ENCODE data around the gene ZSCAN22. TPM values are rescaled to one million over a fixed set of nuclear protein-coding genes. Genes with fewer than 3 reads are reported as not detected.

Gene ZSCAN22
- total and polyA plus RNA-seq, 2 of the 4 experiments (the other 2 are of a cell fraction), result 2.2 to 2.5 TPM

- 92% methylated on average over 2 of the region's 6 CpGs; no CpG with 5 or more reads in 1 of the 2 experiments for WGBS, 2 experiments (ENCODE audit: extremely low coverage in 2 of 2, insufficient read length in 1 of 2)
- Histone ChIP-seq H3K36me3 (ENCODE audit: control insufficient read depth, insufficient read depth, low read length) (peaks cover 2% of the 10 kb centered on the region; the same call in 1 of the 2 replicates), H3K4me1 (ENCODE audit: control insufficient read depth, insufficient read depth, low read length) (peaks cover 2% of the 10 kb centered on the region; the same call in 1 of the 2 replicates), H2AK9ac (replicated peaks; ENCODE audit: low read depth, low read length, poor library complexity) (peak overlapping the region; percentile 44), H3K23ac (ENCODE audit: low read depth, low read length) (peak overlapping the region; percentile 52; the same call in 1 of the 2 replicates), H4K91ac (ENCODE audit: insufficient read depth, low read depth, low read length) (no peak overlapping the region), H2AK5ac (ENCODE audit: low read depth, low read length) (0 out of 2 replicates have a peak overlapping the region, but pooled peaks have one; percentile 5), H3K56ac (ENCODE audit: extremely low read depth, insufficient read depth, low read length) (no peak overlapping the region), H3K18ac (ENCODE audit: low read depth, low read length) (no peak overlapping the region), H4K5ac (ENCODE audit: low read depth, low read length) (no peak overlapping the region), H2BK120ac (ENCODE audit: low read depth, low read length) (no peak overlapping the region), H3K14ac (replicated peaks; ENCODE audit: low read depth, low read length) (no peak overlapping the region), H3K4me2 (ENCODE audit: low read depth, low read length) (peak overlapping the region; percentile 87), H3K4me3 (ENCODE audit: insufficient read depth, low read depth, low read length) (peak overlapping the region; percentile 32), H3K9me1 (ENCODE audit: insufficient read depth, low read length) (peaks cover 11% of the 10 kb centered on the region), H2BK20ac (ENCODE audit: low read depth, low read length) (no peak overlapping the region), H3K4ac (ENCODE audit: low read depth, low read length) (no peak overlapping the region), H3K79me1 (ENCODE audit: low read depth in 1 of 2, low read length in 2 of 2) (peaks cover 25 to 67% of the 10 kb centered on the region in 2 experiments), H2BK15ac (ENCODE audit: low read depth, low read length) (no peak overlapping the region), H4K8ac (ENCODE audit: low read depth in 2 of 2, low read length in 2 of 2) (no peak overlapping the region), H3K9me3 (ENCODE audit: control insufficient read depth, insufficient read depth, low read length) (no peaks in the 10 kb centered on the region), H2BK5ac (ENCODE audit: low read depth, low read length, poor library complexity, severe bottlenecking) (no peak overlapping the region), H3K27me3 (ENCODE audit: control insufficient read depth, insufficient read depth, low read length) (no peaks in the 10 kb centered on the region), H3K27ac (ENCODE audit: insufficient read depth, low read length) (no peak overlapping the region), H4K20me1 (ENCODE audit: insufficient read depth, low read length) (peaks cover under 1% of the 10 kb centered on the region; the same call in 1 of the 2 replicates), H2AFZ (replicated peaks; ENCODE audit: low read length, poor library complexity) (no peak overlapping the region), H3K9ac (ENCODE audit: low read depth, low read length) (peak overlapping the region; percentile 47)
- DNase-seq (peak; percentile 57), ATAC-seq (ENCODE audit: low read depth) (no peak)
- ChIA-PET CTCF (no interaction called here), POLR2A (ENCODE audit: unreplicated experiment) (no interaction called here)
- in situ Hi-C loops (cut with MboI; ENCODE audit: low sequenced_read_pairs) (no loop called here), dilution Hi-C loops (cut with HindIII; ENCODE audit: low sequenced_read_pairs, unreplicated experiment) (no loop called here), intact Hi-C loops (cut with micrococcal nuclease) (loop anchor here (2.0 kb wide), 1 partner anchor 21 kb away; no protein-coding TSS in a partner anchor)
- TF ChIP-seq, protein P1, sequence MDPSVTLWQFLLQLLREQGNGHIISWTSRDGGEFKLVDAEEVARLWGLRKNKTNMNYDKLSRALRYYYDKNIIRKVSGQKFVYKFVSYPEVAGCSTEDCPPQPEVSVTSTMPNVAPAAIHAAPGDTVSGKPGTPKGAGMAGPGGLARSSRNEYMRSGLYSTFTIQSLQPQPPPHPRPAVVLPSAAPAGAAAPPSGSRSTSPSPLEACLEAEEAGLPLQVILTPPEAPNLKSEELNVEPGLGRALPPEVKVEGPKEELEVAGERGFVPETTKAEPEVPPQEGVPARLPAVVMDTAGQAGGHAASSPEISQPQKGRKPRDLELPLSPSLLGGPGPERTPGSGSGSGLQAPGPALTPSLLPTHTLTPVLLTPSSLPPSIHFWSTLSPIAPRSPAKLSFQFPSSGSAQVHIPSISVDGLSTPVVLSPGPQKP (IDR thresholded peaks at IDR 0.05; ENCODE audit: borderline replicate concordance, low read depth, low read length), result no peak
- 0 out of 2 replicates have a peak, but pooled peaks have one; percentile 10 for TF ChIP-seq FOS (IDR thresholded peaks at IDR 0.05; ENCODE audit: low read depth, low read length)
- no TSS peak for BruUV-seq (replicated peaks)
Observed at GRCh38 chr19:58325311-58326022, 1.3 kb upstream of the ZSCAN22 start.
